Adipose tissue (tissue), 3 donors: ENCODE measurements around the gene SLF2. TPM values are rescaled to one million over a fixed set of nuclear protein-coding genes. Genes with fewer than 3 reads are reported as not detected.
"Not testable (repeated sequence)": the region's sequence is repeated elsewhere in the genome, so short reads cannot be mapped to it uniquely, and the experiment has no call there.

Experiments used
- H3K27ac ChIP-seq: one replicate; pipeline ENCODE4 v1.5.1; 2013; ENCODE audit warnings: low read depth, low read length
- WGBS, 3 donors: extraction: QIAGEN DNeasy Blood & Tissue Kit; methylation state at CpG; one replicate each; pipeline ENCODE4 v1.1.7; 2013; 5-methylcytosine and 5-hydroxymethylcytosine counted together
- polyA plus RNA-seq, 3 donors: library from polyadenylated mRNA; stranded (reverse); fragments of 200-250 nt; gene quantifications; one replicate each; pipeline ENCODE4 v1.2.3, GENCODE V29; 2013
- donor health status: healthy with polysubstance abuse.
- donor health status: Bipolar disorder and iron deficiency.
- donor health status: healthy.

SLF2 gene
- polyA plus RNA-seq, 3 donors: 4.8 to 8.7 (median 6.1) TPM

- WGBS, 3 donors: 37 to 64% (median 62%) methylated on average over 24 of the region's 24 CpGs
- no peak overlapping the region for H3K27ac ChIP-seq
These were observed 35.9 kb upstream of the SLF2 start for GRCh38 chr10:100876585-100877460.

- H3K27ac ChIP-seq: no peak overlapping the region
These were observed 35.3 kb upstream of the SLF2 start for GRCh38 chr10:100877461-100877850.

DNA sequence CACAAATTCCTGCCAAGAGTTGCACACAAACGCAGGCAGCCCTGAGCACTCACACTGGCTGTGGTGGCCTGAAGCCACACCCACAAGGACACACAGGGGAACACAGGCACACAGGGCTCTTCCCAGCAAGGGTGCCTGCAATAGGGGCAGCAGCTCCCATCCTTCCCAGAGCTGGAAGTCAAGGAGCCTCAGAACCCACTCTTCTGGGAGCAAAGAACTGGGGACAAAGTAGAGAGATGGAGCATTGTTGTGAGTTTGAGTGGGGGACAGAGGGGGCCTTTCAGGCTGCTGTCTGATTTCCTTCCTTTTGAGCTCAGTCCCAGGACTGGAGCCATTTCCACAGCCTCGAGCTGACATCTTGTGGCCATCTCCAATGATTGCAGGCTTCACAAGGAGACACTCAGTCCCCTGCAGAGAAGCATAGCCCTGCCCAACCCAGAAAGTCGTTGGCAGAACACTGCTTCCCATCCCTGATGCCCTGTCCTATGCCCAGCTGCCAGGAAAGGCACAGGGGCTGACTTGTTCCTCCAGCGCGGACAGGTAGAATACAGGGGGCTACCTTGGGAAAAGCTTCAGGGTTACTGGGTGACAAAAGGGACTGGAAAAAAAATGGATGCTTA is 34.4 kb upstream of the SLF2 start:
- no peak overlapping the region for H3K27ac ChIP-seq
- WGBS, 3 donors: 10 to 24% (median 13%) methylated on average over 5 of the region's 5 CpGs

More at GRCh38 chr10:100877461-100877850, 35.3 kb upstream of the SLF2 start:
- WGBS, 3 donors: 69 to 87% (median 81%) methylated on average over 11 of the region's 11 CpGs

GRCh38 chr10:100879741-100880360 is 32.9 kb upstream of the SLF2 start:
- 65 to 70% (median 67%) methylated on average over 9 of the region's 9 CpGs for WGBS, 3 donors
- H3K27ac ChIP-seq: no peak overlapping the region

- WGBS, 3 donors: 77 to 80% (median 79%) methylated on average over 5 of the region's 5 CpGs
- H3K27ac ChIP-seq: no peak overlapping the region
These were observed 31.1 kb upstream of the SLF2 start for GRCh38 chr10:100881556-100882213.

DNA sequence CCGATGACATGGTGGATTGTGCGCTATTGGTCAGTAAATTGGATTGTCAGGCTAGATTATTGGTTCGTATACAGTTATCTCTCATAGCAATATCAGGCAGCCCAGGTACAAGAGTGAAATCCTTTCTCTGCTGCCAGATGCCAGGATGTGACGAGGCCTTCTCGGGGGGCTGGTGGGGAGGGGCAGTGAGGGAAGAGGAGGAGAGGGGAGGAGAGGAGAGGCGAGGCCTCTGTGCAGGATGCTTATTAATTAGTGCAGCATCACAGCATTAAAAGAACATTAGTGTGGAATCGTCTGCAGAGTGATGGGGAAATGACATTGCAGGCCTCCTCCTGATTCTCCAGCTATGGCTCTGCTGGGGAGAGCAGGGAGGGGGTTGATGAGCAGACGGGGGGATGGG is 30.5 kb upstream of the SLF2 start:
- no peak overlapping the region for H3K27ac ChIP-seq
- WGBS, 3 donors: 61 to 66% (median 62%) methylated on average over 8 of the region's 8 CpGs

- no peak overlapping the region for H3K27ac ChIP-seq
- 44 to 64% (median 59%) methylated on average over 23 of the region's 23 CpGs for WGBS, 3 donors
These were observed 30.0 kb upstream of the SLF2 start for GRCh38 chr10:100882671-100883311.

- WGBS, 3 donors: 67 to 81% (median 79%) methylated on average over 14 of the region's 14 CpGs
- no peak overlapping the region for H3K27ac ChIP-seq
These were observed 29.4 kb upstream of the SLF2 start for GRCh38 chr10:100883312-100883821.

DNA sequence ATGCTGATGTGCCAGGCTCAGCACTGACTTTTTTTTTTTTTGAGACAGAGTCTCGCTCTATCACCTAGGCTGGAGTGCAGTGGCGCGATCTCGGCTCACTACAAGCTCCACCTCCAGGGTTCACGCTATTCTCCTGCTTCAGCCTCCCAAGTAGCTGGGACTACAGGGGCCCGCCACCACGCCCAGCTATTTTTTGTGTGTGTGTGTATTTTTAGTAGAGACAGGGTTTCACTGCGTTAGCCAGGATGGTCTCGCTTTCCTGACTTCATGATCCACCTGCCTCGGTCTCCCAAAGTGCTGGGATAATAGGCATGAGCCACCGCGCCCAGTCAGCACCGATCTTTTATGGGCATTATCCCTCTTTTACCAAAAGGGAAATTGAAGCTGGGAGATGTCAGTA is 27.2 kb upstream of the SLF2 start:
- 95 to 98% (median 96%) methylated on average over 13 of the region's 13 CpGs for WGBS, 3 donors
- H3K27ac ChIP-seq: not testable (repeated sequence)

DNA sequence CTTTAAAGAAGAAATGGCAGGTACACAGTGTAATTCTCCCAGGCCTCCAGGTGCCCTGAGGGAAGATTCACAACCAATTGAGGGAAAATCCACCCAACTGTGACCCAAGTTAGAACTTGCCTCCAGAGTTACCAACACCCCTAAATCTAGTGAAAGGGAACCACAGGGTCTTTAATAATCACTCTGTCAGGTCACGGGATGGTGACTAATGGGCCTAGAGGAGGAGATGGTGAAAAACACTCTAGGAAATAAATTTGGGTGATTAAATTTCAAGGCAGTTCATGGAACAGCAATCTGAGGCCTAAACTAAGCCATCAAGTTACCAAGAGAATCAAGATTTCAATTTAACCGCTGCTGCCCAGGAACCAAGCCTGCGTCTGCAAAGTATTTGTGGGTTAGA is 26.7 kb upstream of the SLF2 start:
- no peak overlapping the region for H3K27ac ChIP-seq
- 93 to 97% (median 93%) methylated on average over 3 of the region's 3 CpGs for WGBS, 3 donors

DNA sequence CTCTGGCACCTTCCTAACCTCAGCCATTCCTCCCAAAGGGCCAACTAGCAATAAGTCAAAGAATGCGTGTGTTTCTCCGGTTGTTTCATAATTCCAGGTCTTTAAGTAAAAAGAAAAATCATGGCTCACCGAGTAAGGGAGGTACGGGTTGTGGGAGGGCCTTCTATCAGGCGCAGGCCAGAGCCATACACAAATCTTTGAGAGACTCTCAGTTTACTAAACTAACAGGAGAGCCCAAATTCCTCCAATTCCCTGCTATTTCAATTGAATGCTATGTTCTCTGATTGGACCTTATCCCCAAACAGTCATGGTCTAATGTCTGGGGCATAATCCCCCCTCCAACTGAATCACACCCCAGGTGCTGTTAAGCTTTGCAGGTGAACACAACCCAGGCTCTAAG is 26.2 kb upstream of the SLF2 start:
- no peak overlapping the region for H3K27ac ChIP-seq
- WGBS, 3 donors: 80 to 87% (median 86%) methylated on average over 5 of the region's 5 CpGs

DNA sequence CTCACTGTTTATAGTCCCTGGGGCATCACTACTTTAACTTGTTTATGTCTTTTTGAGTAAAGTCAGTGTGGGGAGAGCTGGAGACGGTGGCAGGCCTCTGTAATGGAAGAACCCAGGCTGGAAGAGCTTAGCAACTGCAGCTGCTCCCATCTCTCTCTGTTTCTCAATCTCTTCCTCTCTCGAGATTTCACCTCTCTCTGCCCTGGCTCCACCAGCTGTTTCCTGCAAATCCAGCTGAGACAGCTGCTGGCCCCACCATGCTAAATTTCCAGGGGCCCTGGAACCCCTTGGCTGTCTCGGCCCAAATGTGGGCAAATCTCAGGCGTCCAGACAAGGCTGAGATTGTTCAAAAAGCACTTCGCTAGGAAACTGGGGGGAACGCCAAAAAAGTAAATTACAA is 25.8 kb upstream of the SLF2 start:
- 36 to 55% (median 37%) methylated on average over 6 of the region's 6 CpGs for WGBS, 3 donors
- H3K27ac ChIP-seq: no peak overlapping the region

DNA sequence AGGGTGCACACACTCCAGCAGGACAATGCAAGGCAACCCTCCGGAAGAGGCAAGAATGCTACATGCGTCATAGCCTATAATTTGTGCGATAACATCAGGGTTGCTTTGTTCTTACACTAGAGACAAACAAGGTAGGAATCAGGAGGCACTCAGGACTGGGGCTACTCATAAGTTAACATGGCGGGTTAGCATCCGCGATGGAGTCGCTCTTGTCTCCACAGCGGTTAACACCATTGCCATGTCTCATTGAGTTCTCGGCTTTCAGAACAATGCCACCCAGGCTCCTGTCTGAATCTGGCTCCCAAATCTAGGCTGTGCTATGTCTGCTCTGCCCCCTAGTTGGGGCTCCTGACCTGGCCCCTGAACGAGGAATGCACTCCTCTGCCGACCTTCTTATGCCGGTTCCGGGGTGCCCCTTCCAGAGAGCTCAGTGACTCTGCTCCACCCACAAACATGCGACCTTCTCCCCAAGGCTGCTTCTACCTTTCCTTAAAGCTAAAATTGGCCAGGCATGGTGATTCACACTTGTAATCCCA is 24.9 kb upstream of the SLF2 start:
- 87 to 91% (median 89%) methylated on average over 14 of the region's 14 CpGs for WGBS, 3 donors
- no peak overlapping the region for H3K27ac ChIP-seq

DNA sequence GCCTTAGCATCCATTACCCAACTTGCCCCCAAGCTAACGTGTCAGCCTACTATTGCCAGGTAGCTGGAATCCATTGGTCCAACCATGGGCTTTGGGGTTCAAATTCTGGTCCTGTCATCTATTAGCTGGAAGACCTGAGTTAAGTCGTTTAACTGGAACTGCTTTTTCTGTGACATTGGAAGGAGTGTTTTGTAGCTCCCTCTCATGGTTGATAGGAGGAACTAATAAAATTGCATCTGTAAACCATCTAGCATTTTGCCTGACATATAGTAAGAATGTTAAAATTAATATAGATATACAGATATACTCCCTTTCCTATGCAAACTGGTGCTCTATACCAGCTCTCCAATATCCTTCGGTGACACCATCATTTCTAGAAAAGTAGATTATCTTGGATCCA is 23.8 kb upstream of the SLF2 start:
- H3K27ac ChIP-seq: no peak overlapping the region
- 42 to 68% (median 65%) methylated on average over 3 of the region's 3 CpGs for WGBS, 3 donors

- 42 to 61% (median 59%) methylated on average over 4 of the region's 4 CpGs for WGBS, 3 donors
- H3K27ac ChIP-seq: no peak overlapping the region
These were observed 23.2 kb upstream of the SLF2 start for GRCh38 chr10:100889546-100889945.

GRCh38 chr10:100890141-100890672 is 22.6 kb upstream of the SLF2 start:
- no peak overlapping the region for H3K27ac ChIP-seq
- WGBS, 3 donors: 52 to 71% (median 68%) methylated on average over 6 of the region's 6 CpGs

- H3K27ac ChIP-seq: no peak overlapping the region
- 67 to 84% (median 76%) methylated on average over 7 of the region's 7 CpGs for WGBS, 3 donors
These were observed 22.0 kb upstream of the SLF2 start for GRCh38 chr10:100890673-100891317.
